ENCODE data around the gene TRAPPC12.

TRAPPC12 gene

DNA sequence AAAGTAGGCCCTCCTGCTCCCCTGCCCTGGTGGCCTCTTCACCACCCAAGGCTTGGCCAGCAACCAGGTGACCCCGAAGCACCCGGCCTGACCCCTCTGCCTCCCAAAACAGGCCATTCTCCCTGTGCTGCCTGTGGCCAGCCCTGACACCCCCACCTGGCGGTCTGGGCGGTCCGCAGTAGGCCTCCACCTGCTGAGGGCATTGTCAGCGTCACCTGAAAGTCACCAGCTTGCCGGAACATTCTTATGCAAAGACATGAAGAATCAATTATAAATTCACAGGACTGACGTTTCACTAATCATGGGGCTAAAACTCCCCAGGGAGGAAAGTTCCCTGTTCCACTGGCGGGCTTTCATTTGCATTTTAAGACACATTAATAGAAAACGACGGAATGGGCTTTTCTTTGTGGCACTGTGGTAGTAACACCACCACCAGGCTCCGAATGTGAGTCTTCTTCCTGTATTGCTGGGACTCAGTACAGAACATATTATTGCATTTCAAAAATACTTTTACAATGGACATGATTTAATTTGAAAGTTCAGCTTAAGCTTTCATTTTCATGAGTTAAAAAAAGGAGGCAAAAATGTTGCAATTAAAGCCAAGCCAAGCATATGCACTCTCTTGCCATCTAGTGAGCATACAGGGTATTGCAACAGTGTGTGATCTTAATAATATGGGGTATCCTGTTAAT lies 82.5 kb downstream of the TRAPPC12 start:
- H3K18ac ChIP-seq (ENCODE audit: low read depth in 1 of 2, low read length in 2 of 2), result no peak overlapping the region
- H2BK12ac ChIP-seq (ENCODE audit: low read length in 2 of 2), result no peak overlapping the region
- 83% methylated on average over 11 of the region's 12 CpGs for WGBS

GRCh38 chr2:3462493-3463104 lies 83.1 kb downstream of the TRAPPC12 start:
- WGBS, result 91% methylated on average over 9 of the region's 10 CpGs
- no peak overlapping the region for H2AFZ ChIP-seq (ENCODE audit: low read depth, low read length)
- H2AK5ac ChIP-seq (ENCODE audit: low read length, severe bottlenecking), result no peak overlapping the region
- H3K18ac ChIP-seq (ENCODE audit: low read depth in 1 of 2, low read length in 2 of 2), result no peak overlapping the region
- H3K36me3 ChIP-seq (ENCODE audit: control insufficient read depth in 1 of 2, insufficient read depth in 2 of 2, low read depth in 1 of 2, low read length in 2 of 2), result peaks cover 72 to 75% of the 10 kb centered on the region in 2 experiments
- H2BK12ac ChIP-seq (ENCODE audit: low read length in 2 of 2), result no peak overlapping the region
- no peak overlapping the region for H3K27ac ChIP-seq (ENCODE audit: low read length, poor library complexity, severe bottlenecking)
- no peak overlapping the region for H2BK5ac ChIP-seq (ENCODE audit: low read depth, low read length, poor library complexity, severe bottlenecking)
- peaks cover 21% of the 10 kb centered on the region for H3K4me1 ChIP-seq (ENCODE audit: control insufficient read depth, insufficient read depth, low read depth, low read length)
- no peak overlapping the region for H2BK15ac ChIP-seq (ENCODE audit: low read depth, poor library complexity, severe bottlenecking)
- H3K79me1 ChIP-seq (replicated peaks; ENCODE audit: low read length, poor library complexity, severe bottlenecking), result peaks cover 6% of the 10 kb centered on the region
- no peaks in the 10 kb centered on the region for H3K9me3 ChIP-seq (ENCODE audit: control insufficient read depth, low read length)
- no peak overlapping the region for H4K8ac ChIP-seq (ENCODE audit: low read length)
- no peak overlapping the region for H3K9ac ChIP-seq (ENCODE audit: low read length)
- H2BK120ac ChIP-seq (ENCODE audit: low read depth, low read length), result no peak overlapping the region
- H3K23ac ChIP-seq (ENCODE audit: low read length in 2 of 2), result no peak overlapping the region
- no peak overlapping the region for H4K91ac ChIP-seq (ENCODE audit: low read length)
- no peak overlapping the region for H3K14ac ChIP-seq (ENCODE audit: low read length in 2 of 2)
- H3K27me3 ChIP-seq (ENCODE audit: control insufficient read depth in 1 of 2, insufficient read depth in 1 of 2, low read length in 2 of 2), result no peaks in the 10 kb centered on the region
- H3K4ac ChIP-seq (ENCODE audit: low read depth in 1 of 2, low read length in 2 of 2), result no peak overlapping the region
- no peak for DNase-seq
- no peak overlapping the region for H3K4me2 ChIP-seq (ENCODE audit: low read length, poor library complexity, severe bottlenecking)
- H3K4me3 ChIP-seq (ENCODE audit: insufficient read depth in 1 of 2, low read depth in 1 of 2, low read length in 2 of 2), result no peak overlapping the region

More for the DNA sequence above, 82.5 kb downstream of the TRAPPC12 start:
- Histone ChIP-seq H2BK15ac (ENCODE audit: low read depth, poor library complexity, severe bottlenecking) (no peak overlapping the region), H3K4me3 (ENCODE audit: insufficient read depth in 1 of 2, low read depth in 1 of 2, low read length in 2 of 2) (peak overlapping the region in 1 of 2 experiments; percentile 16), H2BK120ac (ENCODE audit: low read depth, low read length) (no peak overlapping the region), H3K4me2 (ENCODE audit: low read length, poor library complexity, severe bottlenecking) (no peak overlapping the region), H3K4ac (ENCODE audit: low read depth in 1 of 2, low read length in 2 of 2) (no peak overlapping the region), H3K36me3 (ENCODE audit: control insufficient read depth in 1 of 2, insufficient read depth in 2 of 2, low read depth in 1 of 2, low read length in 2 of 2) (peaks cover 71 to 72% of the 10 kb centered on the region in 2 experiments), H3K79me1 (replicated peaks; ENCODE audit: low read length, poor library complexity, severe bottlenecking) (peaks cover 6% of the 10 kb centered on the region), H4K91ac (ENCODE audit: low read length) (peak overlapping the region; percentile 23), H2AFZ (ENCODE audit: low read depth, low read length) (no peak overlapping the region), H3K9ac (ENCODE audit: low read length) (peak overlapping the region; percentile 48), H3K14ac (ENCODE audit: low read length in 2 of 2) (no peak overlapping the region), H4K8ac (ENCODE audit: low read length) (no peak overlapping the region), H3K9me3 (ENCODE audit: control insufficient read depth, low read length) (no peaks in the 10 kb centered on the region), H2BK5ac (ENCODE audit: low read depth, low read length, poor library complexity, severe bottlenecking) (no peak overlapping the region), H3K4me1 (ENCODE audit: control insufficient read depth, insufficient read depth, low read depth, low read length) (peaks cover 21% of the 10 kb centered on the region), H2AK5ac (ENCODE audit: low read length, severe bottlenecking) (no peak overlapping the region), H3K27ac (ENCODE audit: low read length, poor library complexity, severe bottlenecking) (no peak overlapping the region), H3K23ac (ENCODE audit: low read length in 2 of 2) (no peak overlapping the region), H3K27me3 (ENCODE audit: control insufficient read depth in 1 of 2, insufficient read depth in 1 of 2, low read length in 2 of 2) (no peaks in the 10 kb centered on the region)
- DNase-seq, result peak; percentile 73

DNA sequence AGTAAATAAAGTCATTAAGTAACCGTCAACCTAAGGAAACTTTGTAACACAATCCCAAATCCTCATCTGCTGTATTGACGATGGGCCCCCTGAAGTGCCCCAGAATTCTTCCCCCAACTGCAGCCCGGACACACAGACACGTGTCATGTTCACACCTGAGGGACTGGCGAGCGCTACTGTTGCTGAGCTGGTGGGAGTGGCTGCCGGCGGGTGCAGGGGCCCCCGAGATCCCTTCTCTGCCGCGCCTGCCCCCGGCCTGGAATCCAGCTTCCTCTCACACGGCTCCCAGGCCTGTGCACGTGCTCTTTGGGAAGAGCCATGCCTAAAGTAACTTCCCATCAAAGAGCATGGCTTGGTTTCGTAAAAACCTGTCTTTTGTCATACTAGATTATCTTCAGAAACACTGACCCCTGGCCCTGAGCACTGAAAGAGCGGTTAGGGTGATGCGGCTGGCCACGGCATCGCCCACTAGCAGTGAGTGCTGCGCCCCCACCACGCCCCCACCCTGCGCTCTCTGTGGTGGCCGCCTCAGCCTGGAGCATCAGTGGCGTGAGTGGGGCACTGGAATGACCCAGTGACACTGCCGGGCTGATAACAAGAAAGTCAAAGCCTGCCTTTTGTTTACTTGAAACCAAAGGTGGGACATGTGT lies 83.8 kb downstream of the TRAPPC12 start:
- Histone ChIP-seq H3K4ac (ENCODE audit: low read depth in 1 of 2, low read length in 2 of 2) (no peak overlapping the region), H4K91ac (ENCODE audit: low read length) (no peak overlapping the region), H4K8ac (ENCODE audit: low read length) (no peak overlapping the region), H2BK5ac (ENCODE audit: low read depth, low read length, poor library complexity, severe bottlenecking) (no peak overlapping the region), H2BK12ac (ENCODE audit: low read length in 2 of 2) (no peak overlapping the region), H3K9me3 (ENCODE audit: control insufficient read depth, low read length) (no peaks in the 10 kb centered on the region), H3K4me3 (ENCODE audit: insufficient read depth in 1 of 2, low read depth in 1 of 2, low read length in 2 of 2) (no peak overlapping the region), H3K14ac (ENCODE audit: low read length in 2 of 2) (no peak overlapping the region), H3K9ac (ENCODE audit: low read length) (no peak overlapping the region), H3K18ac (ENCODE audit: low read depth in 1 of 2, low read length in 2 of 2) (no peak overlapping the region), H3K27ac (ENCODE audit: low read length, poor library complexity, severe bottlenecking) (no peak overlapping the region), H3K23ac (ENCODE audit: low read length in 2 of 2) (no peak overlapping the region), H2AK5ac (ENCODE audit: low read length, severe bottlenecking) (no peak overlapping the region), H3K4me1 (ENCODE audit: control insufficient read depth, insufficient read depth, low read depth, low read length) (peaks cover 21% of the 10 kb centered on the region), H2BK15ac (ENCODE audit: low read depth, poor library complexity, severe bottlenecking) (no peak overlapping the region), H3K27me3 (ENCODE audit: control insufficient read depth in 1 of 2, insufficient read depth in 1 of 2, low read length in 2 of 2) (no peaks in the 10 kb centered on the region), H3K4me2 (ENCODE audit: low read length, poor library complexity, severe bottlenecking) (no peak overlapping the region), H2AFZ (ENCODE audit: low read depth, low read length) (no peak overlapping the region), H3K79me1 (replicated peaks; ENCODE audit: low read length, poor library complexity, severe bottlenecking) (peaks cover 12% of the 10 kb centered on the region), H2BK120ac (ENCODE audit: low read depth, low read length) (no peak overlapping the region), H3K36me3 (ENCODE audit: control insufficient read depth in 1 of 2, insufficient read depth in 2 of 2, low read depth in 1 of 2, low read length in 2 of 2) (peaks cover 72 to 75% of the 10 kb centered on the region in 2 experiments)
- DNase-seq, result no peak
- WGBS, result 96% methylated on average over 25 of the region's 25 CpGs

DNA sequence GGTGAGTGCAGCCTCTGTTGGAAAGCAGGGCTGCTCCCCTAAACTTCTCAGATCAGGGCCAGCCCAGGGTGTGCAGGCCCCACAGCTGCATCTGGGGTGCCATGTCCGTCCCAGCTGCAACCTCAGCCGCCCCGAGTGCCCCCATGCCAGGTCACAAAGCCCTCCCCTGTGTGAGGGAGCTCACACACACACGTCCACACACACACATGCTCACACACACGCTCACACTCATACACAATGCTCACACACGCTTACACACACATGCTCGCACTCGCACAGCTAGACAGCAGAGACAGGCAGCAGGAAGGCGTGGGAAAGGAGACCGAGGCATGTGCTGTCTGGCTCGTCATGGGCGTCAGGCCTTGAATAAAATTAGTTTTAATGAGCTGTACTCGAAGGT lies 84.5 kb downstream of the TRAPPC12 start:
- Histone ChIP-seq H3K79me1 (replicated peaks; ENCODE audit: low read length, poor library complexity, severe bottlenecking) (peaks cover 12% of the 10 kb centered on the region), H3K4me1 (ENCODE audit: control insufficient read depth, insufficient read depth, low read depth, low read length) (peaks cover 21% of the 10 kb centered on the region), H3K36me3 (ENCODE audit: control insufficient read depth in 1 of 2, insufficient read depth in 2 of 2, low read depth in 1 of 2, low read length in 2 of 2) (peaks cover 72 to 77% of the 10 kb centered on the region in 2 experiments), H3K18ac (ENCODE audit: low read depth in 1 of 2, low read length in 2 of 2) (no peak overlapping the region), H2AFZ (ENCODE audit: low read depth, low read length) (no peak overlapping the region), H3K9me3 (ENCODE audit: control insufficient read depth, low read length) (no peaks in the 10 kb centered on the region), H4K8ac (ENCODE audit: low read length) (no peak overlapping the region), H3K9ac (ENCODE audit: low read length) (no peak overlapping the region), H2BK5ac (ENCODE audit: low read depth, low read length, poor library complexity, severe bottlenecking) (no peak overlapping the region), H3K4ac (ENCODE audit: low read depth in 1 of 2, low read length in 2 of 2) (no peak overlapping the region), H2AK5ac (ENCODE audit: low read length, severe bottlenecking) (no peak overlapping the region), H2BK120ac (ENCODE audit: low read depth, low read length) (no peak overlapping the region), H3K4me2 (ENCODE audit: low read length, poor library complexity, severe bottlenecking) (no peak overlapping the region), H3K14ac (ENCODE audit: low read length in 2 of 2) (no peak overlapping the region), H2BK12ac (ENCODE audit: low read length in 2 of 2) (no peak overlapping the region), H3K4me3 (ENCODE audit: insufficient read depth in 1 of 2, low read depth in 1 of 2, low read length in 2 of 2) (no peak overlapping the region), H2BK15ac (ENCODE audit: low read depth, poor library complexity, severe bottlenecking) (no peak overlapping the region), H4K91ac (ENCODE audit: low read length) (no peak overlapping the region), H3K23ac (ENCODE audit: low read length in 2 of 2) (no peak overlapping the region), H3K27ac (ENCODE audit: low read length, poor library complexity, severe bottlenecking) (no peak overlapping the region), H3K27me3 (ENCODE audit: control insufficient read depth in 1 of 2, insufficient read depth in 1 of 2, low read length in 2 of 2) (no peaks in the 10 kb centered on the region)
- DNase-seq, result no peak
- 98% methylated on average over 13 of the region's 13 CpGs for WGBS

Measured in mesenchymal stem cell (in vitro differentiated cells and primary cell).